ENCODE results near the gene LEO1. TPM values are rescaled to one million over a fixed set of nuclear protein-coding genes. Genes with fewer than 3 reads are reported as not detected.

The LEO1 gene
- total and polyA plus RNA-seq, 2 of the 13 experiments (the other 11 are each of a cell fraction or from before 2014, with no cell fraction given) = 17.0 to 60.3 TPM

GRCh38 chr15:51970132-51970817 is 1.3 kb downstream of the LEO1 start (continued):
- TF ChIP-seq ZNF318 (CRISPR knock-in tag; IDR thresholded peaks at IDR 0.05) = no peak
- no peak for TF ChIP-seq ZNF790 (CRISPR knock-in tag; IDR thresholded peaks at IDR 0.05; ENCODE audit: borderline replicate concordance)
- TF ChIP-seq ERF (CRISPR knock-in tag; IDR thresholded peaks at IDR 0.05) = no peak
- TF ChIP-seq ZNF367 (CRISPR knock-in tag; IDR thresholded peaks at IDR 0.05; ENCODE audit: borderline replicate concordance) = no peak
- TF ChIP-seq SMC3 (IDR thresholded peaks at IDR 0.05; ENCODE audit: low read length) = no peak
- no peak for TF ChIP-seq NONO (IDR thresholded peaks at IDR 0.05)
- 0 out of 2 replicates have a peak, but pooled peaks have one; percentile 15 for TF ChIP-seq NONO (CRISPR knock-in tag; conservative IDR thresholded peaks at IDR 0.05)
- TF ChIP-seq SNRNP70 (IDR thresholded peaks at IDR 0.05; ENCODE audit: low read depth, low read length) = no peak
- no peak for TF ChIP-seq KLF12 (CRISPR knock-in tag; IDR thresholded peaks at IDR 0.05; ENCODE audit: borderline replicate concordance)
- TF ChIP-seq KLF11 (CRISPR knock-in tag; IDR thresholded peaks at IDR 0.05) = no peak
- TF ChIP-seq DMAP1 (CRISPR knock-in tag; IDR thresholded peaks at IDR 0.05) = no peak; the same call in 1 of the 2 replicates
- TF ChIP-seq SMAD9 (CRISPR knock-in tag; IDR thresholded peaks at IDR 0.05) = no peak
- no peak for TF ChIP-seq ZNF232 (CRISPR knock-in tag; IDR thresholded peaks at IDR 0.05; ENCODE audit: borderline replicate concordance)
- no peak for TF ChIP-seq KDM2A (CRISPR knock-in tag; IDR thresholded peaks at IDR 0.05; ENCODE audit: borderline replicate concordance, low read depth)
- no peak for TF ChIP-seq NFE2L1 (CRISPR knock-in tag; IDR thresholded peaks at IDR 0.05; ENCODE audit: borderline replicate concordance)
- TF ChIP-seq NR3C1 (CRISPR knock-in tag; IDR thresholded peaks at IDR 0.05) = no peak
- TF ChIP-seq MXI1 (IDR thresholded peaks at IDR 0.05; ENCODE audit: borderline replicate concordance, low read depth, low read length) = no peak
- TF ChIP-seq KLF9 (CRISPR knock-in tag; IDR thresholded peaks at IDR 0.05; ENCODE audit: low read depth) = peak; percentile 48; the same call in 1 of the 2 replicates
- no peak for TF ChIP-seq FOSL1 (CRISPR knock-in tag; IDR thresholded peaks at IDR 0.05; ENCODE audit: borderline replicate concordance)
- TF ChIP-seq LCORL (IDR thresholded peaks at IDR 0.05) = no peak
- TF ChIP-seq LCORL (CRISPR knock-in tag; IDR thresholded peaks at IDR 0.05) = peak; percentile 31; the same call in 1 of the 2 replicates
- TF ChIP-seq DDIT3 (CRISPR knock-in tag; IDR thresholded peaks at IDR 0.05) = no peak
- TF ChIP-seq ZNF879 (CRISPR knock-in tag; IDR thresholded peaks at IDR 0.05) = no peak
- TF ChIP-seq ZNF331 (CRISPR knock-in tag; IDR thresholded peaks at IDR 0.05) = peak; percentile 50; the same call in 1 of the 2 replicates

Measured in HepG2 (cell line).